Nephron progenitor cell (in vitro differentiated cells): ENCODE results near the gene SLC25A53.

Experiments used
- DNase-seq: peaks from one replicate; pipeline ENCODE4 v3.0.0; 2021
- H3K27ac Mint-ChIP-seq: 2 replicates; pipeline ENCODE4 v1.8.0; 2021; ENCODE audit warnings: mild to moderate bottlenecking, moderate library complexity, mixed read lengths
- H3K27me3 Mint-ChIP-seq: 2 replicates; pipeline ENCODE4 v1.8.0; 2021; ENCODE audit warnings: mild to moderate bottlenecking, low read depth, mixed read lengths; ENCODE audit not compliant: poor library complexity
- H3K36me3 Mint-ChIP-seq: 2 replicates; pipeline ENCODE4 v1.8.0; 2021; ENCODE audit warnings: low read depth, mixed read lengths
- H3K4me1 Mint-ChIP-seq: 2 replicates; pipeline ENCODE4 v1.8.0; 2021; ENCODE audit warnings: mixed read lengths
- H3K4me3 Mint-ChIP-seq: 2 replicates; pipeline ENCODE4 v1.8.0; 2021; ENCODE audit warnings: mild to moderate bottlenecking, moderate library complexity, mixed read lengths
- H3K9me3 Mint-ChIP-seq: 2 replicates; pipeline ENCODE4 v1.8.0; 2021; ENCODE audit warnings: mild to moderate bottlenecking, moderate library complexity, mixed read lengths
- CTCF ChIP-seq: fragments of 200-600 bp; sonication (generic); IDR thresholded peaks from 2 replicates; pipeline ENCODE4 v1.5.0; 2021; ENCODE audit warnings: antibody characterized with exemption

The SLC25A53 gene

GRCh38 chrX:104108955-104109354 lies 47.9 kb downstream of the SLC25A53 start:
- no peak for DNase-seq
- peaks cover 17% of the 10 kb centered on the region for H3K9me3 Mint-ChIP-seq
- peaks cover 13% of the 10 kb centered on the region for H3K4me1 Mint-ChIP-seq
- no peak for TF ChIP-seq CTCF
- H3K36me3 Mint-ChIP-seq, result no peaks in the 10 kb centered on the region
- no peak overlapping the region for H3K27ac Mint-ChIP-seq
- no peak overlapping the region for H3K4me3 Mint-ChIP-seq
- peaks cover 4% of the 10 kb centered on the region for H3K27me3 Mint-ChIP-seq

- H3K36me3 Mint-ChIP-seq, result no peaks in the 10 kb centered on the region
- no peaks in the 10 kb centered on the region for H3K4me1 Mint-ChIP-seq
- peaks cover 5% of the 10 kb centered on the region for H3K9me3 Mint-ChIP-seq
- TF ChIP-seq CTCF, result no peak
- peaks cover 6% of the 10 kb centered on the region for H3K27me3 Mint-ChIP-seq
- H3K27ac Mint-ChIP-seq, result no peak overlapping the region
- DNase-seq, result no peak
- H3K4me3 Mint-ChIP-seq, result no peak overlapping the region
These were observed 51.2 kb downstream of the SLC25A53 start for GRCh38 chrX:104105330-104106262.

GRCh38 chrX:104104676-104105075 lies 52.1 kb downstream of the SLC25A53 start:
- DNase-seq, result no peak
- TF ChIP-seq CTCF, result no peak
- H3K27ac Mint-ChIP-seq, result no peak overlapping the region
- no peaks in the 10 kb centered on the region for H3K4me1 Mint-ChIP-seq
- H3K36me3 Mint-ChIP-seq, result no peaks in the 10 kb centered on the region
- H3K27me3 Mint-ChIP-seq, result peaks cover 6% of the 10 kb centered on the region
- no peaks in the 10 kb centered on the region for H3K9me3 Mint-ChIP-seq
- no peak overlapping the region for H3K4me3 Mint-ChIP-seq

GRCh38 chrX:104098919-104099318 lies 57.9 kb downstream of the SLC25A53 start:
- no peaks in the 10 kb centered on the region for H3K9me3 Mint-ChIP-seq
- no peaks in the 10 kb centered on the region for H3K36me3 Mint-ChIP-seq
- peaks cover 7% of the 10 kb centered on the region for H3K27me3 Mint-ChIP-seq
- no peak for TF ChIP-seq CTCF
- no peak overlapping the region for H3K4me3 Mint-ChIP-seq
- no peak overlapping the region for H3K27ac Mint-ChIP-seq
- DNase-seq, result no peak
- no peaks in the 10 kb centered on the region for H3K4me1 Mint-ChIP-seq

- Mint-ChIP-seq H3K4me3 (no peak overlapping the region), H3K36me3 (no peaks in the 10 kb centered on the region), H3K9me3 (no peaks in the 10 kb centered on the region), H3K4me1 (no peaks in the 10 kb centered on the region), H3K27ac (no peak overlapping the region), H3K27me3 (peaks cover 7% of the 10 kb centered on the region)
- peak; percentile 41 for DNase-seq
- TF ChIP-seq CTCF, result peak; percentile 61
These were observed 58.5 kb downstream of the SLC25A53 start for GRCh38 chrX:104098151-104098808.
